Activated CD4-positive, alpha-beta memory T cell treated with anti-CD3 and anti-CD28 coated beads, Interleukin-2, amount 10 ng/mL, durations not matched to agents 7 days and 5 days (primary cell): ENCODE results near the gene PRICKLE1. TPM values are rescaled to one million over a fixed set of nuclear protein-coding genes. Genes with fewer than 3 reads are reported as not detected.

Source experiments
- CTCF ChIA-PET: fragments of 350-600 bp; sonication (Branson Sonifier 250); formaldehyde crosslinking; loops from one replicate; lab custom pipeline; 2021; ENCODE audit warnings: antibody characterized with exemption, inconsistent platforms; lab: Charles Lee
- POLR2A ChIA-PET: fragments of 350-600 bp; sonication (Branson Sonifier 250); formaldehyde crosslinking; loops from one replicate; lab custom pipeline; 2021; ENCODE audit warnings: antibody characterized with exemption; lab: Charles Lee
- DNase-seq: peaks from one replicate; pipeline ENCODE4 v3.0.0-alpha.2; 2020
- H3K27ac Mint-ChIP-seq: one replicate; pipeline ENCODE4 v1.8.0; 2021; ENCODE audit warnings: mild to moderate bottlenecking, mixed read lengths
- H3K27me3 Mint-ChIP-seq: one replicate; pipeline ENCODE4 v1.8.0; 2021; ENCODE audit warnings: mixed read lengths
- H3K36me3 Mint-ChIP-seq: one replicate; pipeline ENCODE4 v1.8.0; 2021; ENCODE audit warnings: low read depth, mixed read lengths
- H3K4me1 Mint-ChIP-seq: one replicate; pipeline ENCODE4 v1.8.0; 2021; ENCODE audit warnings: mixed read lengths
- H3K4me3 Mint-ChIP-seq: one replicate; pipeline ENCODE4 v1.8.0; 2021; ENCODE audit warnings: mild to moderate bottlenecking, mixed read lengths
- H3K9me3 Mint-ChIP-seq: one replicate; pipeline ENCODE4 v1.8.0; 2021; ENCODE audit warnings: mixed read lengths
- total RNA-seq, 2 experiments: library from RNA; stranded (reverse); gene quantifications; one replicate each; pipeline ENCODE4 v1.2.3, GENCODE V29; 2021

Gene PRICKLE1
- total RNA-seq, 2 experiments from 2014 or later: 0.10 to 0.30 TPM

DNA sequence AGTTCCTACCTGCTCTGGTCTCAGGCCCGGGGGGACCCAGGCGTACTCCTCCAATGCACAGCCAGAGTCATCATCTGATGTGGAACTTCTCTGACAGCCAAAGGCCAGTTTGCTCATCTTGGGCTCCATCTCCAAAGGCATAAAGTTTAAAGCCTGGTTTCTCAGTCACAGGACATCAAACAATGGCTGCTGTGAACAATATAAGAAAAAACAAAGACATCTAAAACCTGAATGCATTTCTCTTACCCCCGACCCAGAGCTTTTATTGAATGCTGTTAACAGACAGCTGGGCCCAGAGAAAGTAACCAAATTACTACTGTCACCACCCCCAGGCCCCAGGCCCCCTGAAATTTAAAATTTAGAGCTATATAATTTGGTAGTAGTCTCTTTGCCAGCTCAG, 117.2 kb downstream of the PRICKLE1 start:
- ChIA-PET POLR2A (no interaction called here), CTCF (interaction anchor here (1.1 kb wide), 1 partner anchor 11 kb away, joined by 3 read pairs; no protein-coding TSS in a partner anchor)
- no peak overlapping the region for H3K27ac Mint-ChIP-seq
- DNase-seq: no peak
- H3K36me3 Mint-ChIP-seq: no peaks in the 10 kb centered on the region
- peaks cover 12% of the 10 kb centered on the region for H3K27me3 Mint-ChIP-seq
- H3K4me1 Mint-ChIP-seq: peaks cover 19% of the 10 kb centered on the region
- H3K9me3 Mint-ChIP-seq: no peaks in the 10 kb centered on the region
- no peak overlapping the region for H3K4me3 Mint-ChIP-seq

- peaks cover 26% of the 10 kb centered on the region for H3K27me3 Mint-ChIP-seq
- ChIA-PET POLR2A (interaction anchor here (0.8 kb wide), 1 partner anchor 98 kb away, joined by 3 read pairs; no protein-coding TSS in a partner anchor), CTCF (interaction anchor here (1.1 kb wide), 1 partner anchor 12 kb away, joined by 3 read pairs; no protein-coding TSS in a partner anchor)
- DNase-seq: no peak
- H3K27ac Mint-ChIP-seq: no peak overlapping the region
- no peaks in the 10 kb centered on the region for H3K36me3 Mint-ChIP-seq
- H3K9me3 Mint-ChIP-seq: no peaks in the 10 kb centered on the region
- H3K4me3 Mint-ChIP-seq: peak overlapping the region; percentile 48
- H3K4me1 Mint-ChIP-seq: peaks cover 19% of the 10 kb centered on the region
These were observed 120.0 kb downstream of the PRICKLE1 start for GRCh38 chr12:42469355-42470175.

DNA sequence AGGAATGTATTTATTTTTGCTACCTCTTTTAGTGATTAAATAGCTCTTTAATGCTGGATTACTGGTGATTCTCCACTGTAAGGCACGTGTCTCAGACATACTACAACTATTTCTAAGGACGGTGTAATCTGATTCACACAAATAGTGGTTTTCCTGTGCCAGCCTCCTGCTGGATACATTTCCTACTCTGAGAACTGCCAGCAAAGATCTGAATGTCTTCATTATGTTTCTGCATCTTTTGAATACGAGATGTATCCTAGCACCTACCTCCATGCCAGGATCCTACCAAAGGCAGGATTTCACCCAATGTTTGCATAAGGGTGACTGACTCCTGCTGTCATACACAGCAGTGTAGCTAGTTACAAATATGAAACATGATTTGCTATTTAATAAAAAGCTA, 120.6 kb downstream of the PRICKLE1 start:
- no peak for DNase-seq
- Mint-ChIP-seq H3K36me3 (no peaks in the 10 kb centered on the region), H3K27me3 (peaks cover 26% of the 10 kb centered on the region), H3K4me3 (peak overlapping the region; percentile 48), H3K27ac (no peak overlapping the region), H3K9me3 (no peaks in the 10 kb centered on the region), H3K4me1 (peaks cover 19% of the 10 kb centered on the region)
- CTCF ChIA-PET: interaction anchor here (1.1 kb wide), 1 partner anchor 13 kb away, joined by 3 read pairs; no protein-coding TSS in a partner anchor
- POLR2A ChIA-PET: no interaction called here

DNA sequence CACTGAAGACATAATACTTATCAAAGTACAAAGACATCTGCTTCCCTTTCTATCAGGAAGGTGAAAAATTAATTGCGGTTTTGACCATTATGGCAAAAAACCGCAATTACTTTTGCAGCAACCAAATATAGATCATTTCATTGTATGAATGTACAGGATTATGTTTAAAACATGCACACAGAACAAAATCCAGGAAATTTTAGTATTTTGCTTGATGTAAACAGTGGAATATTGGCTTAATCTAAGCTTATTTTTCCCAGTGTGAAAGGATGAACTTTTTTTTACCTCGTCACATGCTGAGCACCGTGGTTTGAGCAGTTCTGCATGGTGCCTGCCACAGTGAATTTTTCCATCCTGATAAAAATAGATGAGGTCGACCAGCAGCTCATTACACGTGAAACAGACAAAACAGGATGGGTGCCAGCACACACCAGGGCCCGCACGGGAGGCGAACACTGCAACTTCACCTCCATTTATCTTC, 121.2 kb downstream of the PRICKLE1 start:
- peaks cover 26% of the 10 kb centered on the region for H3K27me3 Mint-ChIP-seq
- no peaks in the 10 kb centered on the region for H3K36me3 Mint-ChIP-seq
- peaks cover 19% of the 10 kb centered on the region for H3K4me1 Mint-ChIP-seq
- no peak overlapping the region for H3K4me3 Mint-ChIP-seq
- H3K9me3 Mint-ChIP-seq: no peaks in the 10 kb centered on the region
- ChIA-PET POLR2A (no interaction called here), CTCF (interaction anchor here (1.1 kb wide), 1 partner anchor 14 kb away, joined by 3 read pairs; no protein-coding TSS in a partner anchor)
- DNase-seq: no peak
- no peak overlapping the region for H3K27ac Mint-ChIP-seq

DNA sequence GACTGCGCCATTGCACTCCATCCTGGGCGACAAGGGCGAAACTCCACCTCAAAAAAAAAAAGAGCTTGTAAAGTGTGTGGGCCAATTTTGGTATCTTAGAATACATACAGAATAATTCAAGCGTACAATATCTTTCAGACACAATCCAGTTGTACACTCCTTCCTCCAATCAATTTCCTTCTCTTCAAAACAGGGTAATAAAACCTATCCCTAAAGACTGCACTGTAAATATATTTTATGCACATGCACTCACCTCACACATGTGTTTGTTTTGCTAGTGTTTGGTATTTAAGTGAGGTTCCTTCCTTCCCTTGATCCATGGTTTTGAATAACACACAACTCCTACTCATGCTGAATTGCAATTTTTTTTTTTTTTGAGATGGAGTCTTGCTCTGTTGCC, 125.9 kb downstream of the PRICKLE1 start:
- Mint-ChIP-seq H3K36me3 (no peaks in the 10 kb centered on the region), H3K27ac (no peak overlapping the region), H3K27me3 (peaks cover 14% of the 10 kb centered on the region), H3K4me3 (no peak overlapping the region), H3K9me3 (no peaks in the 10 kb centered on the region), H3K4me1 (peaks cover 5% of the 10 kb centered on the region)
- ChIA-PET POLR2A (no interaction called here), CTCF (no interaction called here)
- no peak for DNase-seq

DNA sequence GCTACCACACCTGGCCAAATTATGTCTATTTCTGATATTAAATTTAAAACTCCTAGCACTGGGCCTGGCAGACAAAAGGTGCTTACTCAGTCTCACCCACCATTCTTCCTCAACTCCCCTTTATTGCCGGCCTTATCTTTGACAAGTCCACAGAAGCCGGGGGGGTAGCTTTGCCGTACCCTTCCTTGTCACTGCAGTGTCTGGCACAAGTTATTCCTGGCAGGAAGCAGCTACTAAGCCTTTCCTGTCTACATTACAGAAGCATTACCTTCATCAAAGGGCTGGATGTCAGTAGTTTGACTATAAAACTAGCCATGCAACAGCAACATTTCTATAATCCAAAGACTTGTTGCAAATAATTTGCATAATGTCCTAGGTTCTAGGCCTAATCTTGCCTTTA, 127.1 kb downstream of the PRICKLE1 start:
- Mint-ChIP-seq H3K4me1 (no peaks in the 10 kb centered on the region), H3K27me3 (peaks cover 14% of the 10 kb centered on the region), H3K9me3 (no peaks in the 10 kb centered on the region), H3K27ac (no peak overlapping the region), H3K36me3 (no peaks in the 10 kb centered on the region), H3K4me3 (no peak overlapping the region)
- POLR2A ChIA-PET: no interaction called here
- DNase-seq: no peak
- CTCF ChIA-PET: interaction anchor here (0.6 kb wide), 1 partner anchor 92 kb away, joined by 6 read pairs; no protein-coding TSS in a partner anchor

- ChIA-PET CTCF (no interaction called here), POLR2A (no interaction called here)
- no peaks in the 10 kb centered on the region for H3K9me3 Mint-ChIP-seq
- no peaks in the 10 kb centered on the region for H3K27me3 Mint-ChIP-seq
- no peak overlapping the region for H3K4me3 Mint-ChIP-seq
- H3K4me1 Mint-ChIP-seq: no peaks in the 10 kb centered on the region
- no peaks in the 10 kb centered on the region for H3K36me3 Mint-ChIP-seq
- DNase-seq: no peak
- no peak overlapping the region for H3K27ac Mint-ChIP-seq
These were observed 130.2 kb downstream of the PRICKLE1 start for GRCh38 chr12:42459336-42459847.

- Mint-ChIP-seq H3K36me3 (no peaks in the 10 kb centered on the region), H3K4me3 (no peak overlapping the region), H3K9me3 (no peaks in the 10 kb centered on the region), H3K4me1 (no peaks in the 10 kb centered on the region), H3K27me3 (no peaks in the 10 kb centered on the region), H3K27ac (no peak overlapping the region)
- ChIA-PET POLR2A (no interaction called here), CTCF (no interaction called here)
- no peak for DNase-seq
These were observed 131.0 kb downstream of the PRICKLE1 start for GRCh38 chr12:42458575-42458974.

GRCh38 chr12:42450248-42450647, 139.3 kb downstream of the PRICKLE1 start:
- ChIA-PET CTCF (interaction anchor here (1.1 kb wide), 1 partner anchor 33 kb away, joined by 3 read pairs; no protein-coding TSS in a partner anchor), POLR2A (no interaction called here)
- Mint-ChIP-seq H3K27ac (no peak overlapping the region), H3K4me1 (no peaks in the 10 kb centered on the region), H3K9me3 (no peaks in the 10 kb centered on the region), H3K27me3 (no peaks in the 10 kb centered on the region), H3K36me3 (peaks cover 32% of the 10 kb centered on the region), H3K4me3 (no peak overlapping the region)
- no peak for DNase-seq

- Mint-ChIP-seq H3K9me3 (no peaks in the 10 kb centered on the region), H3K36me3 (peaks cover 35% of the 10 kb centered on the region), H3K27ac (no peak overlapping the region), H3K4me1 (no peaks in the 10 kb centered on the region), H3K27me3 (no peaks in the 10 kb centered on the region), H3K4me3 (no peak overlapping the region)
- ChIA-PET CTCF (no interaction called here), POLR2A (no interaction called here)
- DNase-seq: no peak
These were observed 140.7 kb downstream of the PRICKLE1 start for GRCh38 chr12:42448841-42449240.

GRCh38 chr12:42447371-42447786, 142.2 kb downstream of the PRICKLE1 start:
- ChIA-PET POLR2A (interaction anchor here (0.9 kb wide), 1 partner anchor 13 kb away, joined by 3 read pairs; no protein-coding TSS in a partner anchor), CTCF (no interaction called here)
- Mint-ChIP-seq H3K4me1 (no peaks in the 10 kb centered on the region), H3K36me3 (peaks cover 48% of the 10 kb centered on the region), H3K27me3 (no peaks in the 10 kb centered on the region), H3K27ac (no peak overlapping the region), H3K4me3 (no peak overlapping the region), H3K9me3 (no peaks in the 10 kb centered on the region)
- no peak for DNase-seq

- POLR2A ChIA-PET: interaction anchor here (0.9 kb wide), 1 partner anchor 13 kb away, joined by 3 read pairs; no protein-coding TSS in a partner anchor
- Mint-ChIP-seq H3K4me1 (no peaks in the 10 kb centered on the region), H3K4me3 (no peak overlapping the region), H3K9me3 (no peaks in the 10 kb centered on the region), H3K27ac (no peak overlapping the region), H3K36me3 (peaks cover 52% of the 10 kb centered on the region), H3K27me3 (no peaks in the 10 kb centered on the region)
- DNase-seq: no peak
- CTCF ChIA-PET: no interaction called here
These were observed 142.8 kb downstream of the PRICKLE1 start for GRCh38 chr12:42446761-42447160.

- no peak for DNase-seq
- H3K4me1 Mint-ChIP-seq: no peaks in the 10 kb centered on the region
- H3K36me3 Mint-ChIP-seq: peaks cover 56% of the 10 kb centered on the region
- ChIA-PET CTCF (no interaction called here), POLR2A (no interaction called here)
- no peaks in the 10 kb centered on the region for H3K9me3 Mint-ChIP-seq
- H3K4me3 Mint-ChIP-seq: no peak overlapping the region
- no peaks in the 10 kb centered on the region for H3K27me3 Mint-ChIP-seq
- no peak overlapping the region for H3K27ac Mint-ChIP-seq
These were observed 143.7 kb downstream of the PRICKLE1 start for GRCh38 chr12:42445891-42446290.
